Measurements from ENCODE around the gene PCLAF. TPM values are rescaled to one million over a fixed set of nuclear protein-coding genes. Genes with fewer than 3 reads are reported as not detected.
"Not testable (repeated sequence)": the region's sequence is repeated elsewhere in the genome, so short reads cannot be mapped to it uniquely, and the experiment has no call there.

Gene PCLAF
- total RNA-seq, 1 donor from 2014 or later = 2.8 TPM

DNA sequence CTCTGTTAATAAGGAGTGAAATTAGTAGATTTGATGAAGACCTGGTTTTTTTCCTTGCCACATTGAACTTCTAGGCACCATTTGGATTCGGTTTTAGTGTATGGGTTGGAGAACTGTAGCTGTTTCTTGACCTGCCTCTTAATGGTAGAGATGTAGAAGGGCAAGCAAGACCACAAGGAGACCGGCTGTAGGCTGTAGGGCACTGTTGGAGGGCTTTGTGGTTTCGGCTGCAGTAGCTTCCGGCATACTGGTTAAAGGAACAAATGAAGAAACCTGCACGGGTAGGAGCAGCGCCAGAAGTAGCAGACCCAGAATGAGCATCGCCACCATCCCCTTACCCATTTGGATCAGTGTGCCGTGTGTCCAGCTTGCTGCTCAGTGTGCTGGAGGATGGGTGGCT lies 7.9 kb downstream of the PCLAF start:
- no peak for DNase-seq
- Histone ChIP-seq H3K4me1 (no peaks in the 10 kb centered on the region), H3K4me3 (no peak overlapping the region), H3K36me3 (no peaks in the 10 kb centered on the region), H3K27ac (no peak overlapping the region), H3K9me3 (no peaks in the 10 kb centered on the region), H3K27me3 (no peaks in the 10 kb centered on the region)
- TF ChIP-seq, protein P1, sequence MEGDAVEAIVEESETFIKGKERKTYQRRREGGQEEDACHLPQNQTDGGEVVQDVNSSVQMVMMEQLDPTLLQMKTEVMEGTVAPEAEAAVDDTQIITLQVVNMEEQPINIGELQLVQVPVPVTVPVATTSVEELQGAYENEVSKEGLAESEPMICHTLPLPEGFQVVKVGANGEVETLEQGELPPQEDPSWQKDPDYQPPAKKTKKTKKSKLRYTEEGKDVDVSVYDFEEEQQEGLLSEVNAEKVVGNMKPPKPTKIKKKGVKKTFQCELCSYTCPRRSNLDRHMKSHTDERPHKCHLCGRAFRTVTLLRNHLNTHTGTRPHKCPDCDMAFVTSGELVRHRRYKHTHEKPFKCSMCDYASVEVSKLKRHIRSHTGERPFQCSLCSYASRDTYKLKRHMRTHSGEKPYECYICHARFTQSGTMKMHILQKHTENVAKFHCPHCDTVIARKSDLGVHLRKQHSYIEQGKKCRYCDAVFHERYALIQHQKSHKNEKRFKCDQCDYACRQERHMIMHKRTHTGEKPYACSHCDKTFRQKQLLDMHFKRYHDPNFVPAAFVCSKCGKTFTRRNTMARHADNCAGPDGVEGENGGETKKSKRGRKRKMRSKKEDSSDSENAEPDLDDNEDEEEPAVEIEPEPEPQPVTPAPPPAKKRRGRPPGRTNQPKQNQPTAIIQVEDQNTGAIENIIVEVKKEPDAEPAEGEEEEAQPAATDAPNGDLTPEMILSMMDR (IDR thresholded peaks at IDR 0.05) = no peak
- ATAC-seq = no peak
- intact Hi-C loops (cut with DNase I) = no loop called here

DNA sequence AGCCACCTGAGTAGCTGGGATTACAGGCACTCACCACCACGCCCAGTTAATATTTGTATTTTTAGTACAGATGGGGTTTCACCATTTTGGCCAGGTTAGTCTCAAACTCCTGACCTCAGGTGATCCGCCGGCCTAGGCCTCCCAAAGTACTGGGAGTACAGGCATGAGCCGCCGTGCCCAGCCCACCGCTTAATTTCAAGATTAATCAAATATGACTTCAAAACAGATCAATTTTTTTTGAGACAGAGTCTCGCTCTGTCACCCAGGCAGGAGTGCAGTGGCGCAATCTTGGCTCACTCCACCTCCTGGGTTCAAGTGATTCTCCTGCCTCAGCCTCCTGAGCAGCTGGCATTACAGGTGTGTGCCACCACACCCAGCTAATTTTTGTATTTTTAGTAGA lies 9.9 kb downstream of the PCLAF start:
- H3K27ac ChIP-seq; H3K4me3 ChIP-seq; H3K36me3 ChIP-seq; H3K4me1 ChIP-seq; H3K9me3 ChIP-seq; H3K27me3 ChIP-seq; DNase-seq; ATAC-seq; intact Hi-C loops (cut with DNase I): not testable (repeated sequence)

DNA sequence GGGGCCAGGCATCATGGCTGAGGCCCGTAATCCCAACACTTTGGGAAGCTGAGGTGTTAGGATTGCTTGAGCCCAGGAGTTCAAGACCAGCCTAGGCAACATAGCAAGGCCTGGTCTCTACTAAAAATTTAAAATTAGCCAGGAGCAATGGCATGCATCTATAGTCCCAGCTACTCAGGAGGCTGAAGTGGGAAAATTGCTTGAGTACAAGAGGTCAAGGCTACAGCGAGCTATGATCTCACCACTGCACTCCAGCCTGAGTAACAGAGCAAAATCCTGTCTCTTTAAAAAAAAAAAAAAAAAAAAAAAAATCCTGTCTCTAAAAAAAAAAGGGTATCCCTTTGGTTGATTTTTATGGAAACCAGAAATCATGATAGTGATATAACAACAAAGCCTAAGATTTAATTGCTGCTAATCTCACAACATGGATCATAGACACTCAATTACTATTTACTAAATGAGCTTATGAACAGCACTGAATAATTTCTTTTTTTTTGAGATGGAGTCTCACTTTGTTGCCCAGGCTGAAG lies 12.1 kb downstream of the PCLAF start:
- Histone ChIP-seq H3K36me3 (no peaks in the 10 kb centered on the region), H3K4me1 (no peaks in the 10 kb centered on the region), H3K9me3 (no peaks in the 10 kb centered on the region), H3K27ac (no peak overlapping the region), H3K4me3 (no peak overlapping the region), H3K27me3 (no peaks in the 10 kb centered on the region)
- DNase-seq (no peak), ATAC-seq (no peak)
- intact Hi-C loops (cut with DNase I) = no loop called here
- TF ChIP-seq, protein P1 (IDR thresholded peaks at IDR 0.05) = no peak

DNA sequence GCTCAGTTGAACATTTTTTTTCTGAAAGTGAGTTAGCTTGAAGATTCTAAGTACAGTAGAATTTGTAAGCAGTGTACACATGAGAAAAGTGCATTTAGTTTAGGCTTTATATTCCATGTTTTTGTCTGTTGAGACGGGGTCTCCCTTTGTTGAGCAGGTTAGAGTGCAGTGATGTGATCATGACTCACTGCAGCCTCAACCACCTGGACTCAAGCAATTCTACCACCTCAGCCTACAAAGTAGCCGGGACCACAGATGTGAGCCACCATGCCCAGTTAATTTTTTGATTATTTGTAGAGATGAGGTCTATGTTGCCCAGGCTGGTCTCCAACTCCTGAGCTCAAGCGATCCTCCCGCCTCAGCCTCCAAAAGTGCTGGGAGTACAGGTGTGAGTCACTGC lies 20.0 kb downstream of the PCLAF start:
- DNase-seq (no peak), ATAC-seq (no peak)
- intact Hi-C loops (cut with DNase I) = no loop called here
- TF ChIP-seq, protein P1 (IDR thresholded peaks at IDR 0.05) = no peak
- Histone ChIP-seq H3K27me3 (no peaks in the 10 kb centered on the region), H3K4me3 (no peak overlapping the region), H3K36me3 (no peaks in the 10 kb centered on the region), H3K9me3 (no peaks in the 10 kb centered on the region), H3K27ac (no peak overlapping the region), H3K4me1 (no peaks in the 10 kb centered on the region)

DNA sequence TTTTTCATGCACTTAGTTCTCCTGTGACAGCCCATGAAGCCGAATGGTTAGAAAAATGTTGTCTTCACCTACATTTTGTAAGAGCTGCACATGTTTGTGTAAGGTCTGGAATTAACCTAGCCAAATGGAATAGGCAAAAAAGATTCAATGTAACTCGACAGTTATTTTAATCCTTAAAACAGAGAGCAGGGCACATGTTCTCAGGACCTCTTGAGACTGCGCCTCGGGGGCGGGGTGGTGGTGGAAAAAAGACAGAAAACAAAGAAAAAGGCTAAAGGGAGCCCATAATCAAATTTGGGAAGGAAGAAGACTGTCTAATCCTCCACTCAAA lies 24.6 kb downstream of the PCLAF start:
- H3K9me3 ChIP-seq = no peaks in the 10 kb centered on the region
- ATAC-seq (no peak), DNase-seq (no peak)
- peak overlapping the region; percentile 66 for H3K27ac ChIP-seq
- TF ChIP-seq, protein P1 (IDR thresholded peaks at IDR 0.05) = no peak
- H3K27me3 ChIP-seq = no peaks in the 10 kb centered on the region
- peaks cover 6% of the 10 kb centered on the region for H3K4me1 ChIP-seq
- intact Hi-C loops (cut with DNase I) = no loop called here
- H3K36me3 ChIP-seq = no peaks in the 10 kb centered on the region
- peak overlapping the region; percentile 79 for H3K4me3 ChIP-seq

DNA sequence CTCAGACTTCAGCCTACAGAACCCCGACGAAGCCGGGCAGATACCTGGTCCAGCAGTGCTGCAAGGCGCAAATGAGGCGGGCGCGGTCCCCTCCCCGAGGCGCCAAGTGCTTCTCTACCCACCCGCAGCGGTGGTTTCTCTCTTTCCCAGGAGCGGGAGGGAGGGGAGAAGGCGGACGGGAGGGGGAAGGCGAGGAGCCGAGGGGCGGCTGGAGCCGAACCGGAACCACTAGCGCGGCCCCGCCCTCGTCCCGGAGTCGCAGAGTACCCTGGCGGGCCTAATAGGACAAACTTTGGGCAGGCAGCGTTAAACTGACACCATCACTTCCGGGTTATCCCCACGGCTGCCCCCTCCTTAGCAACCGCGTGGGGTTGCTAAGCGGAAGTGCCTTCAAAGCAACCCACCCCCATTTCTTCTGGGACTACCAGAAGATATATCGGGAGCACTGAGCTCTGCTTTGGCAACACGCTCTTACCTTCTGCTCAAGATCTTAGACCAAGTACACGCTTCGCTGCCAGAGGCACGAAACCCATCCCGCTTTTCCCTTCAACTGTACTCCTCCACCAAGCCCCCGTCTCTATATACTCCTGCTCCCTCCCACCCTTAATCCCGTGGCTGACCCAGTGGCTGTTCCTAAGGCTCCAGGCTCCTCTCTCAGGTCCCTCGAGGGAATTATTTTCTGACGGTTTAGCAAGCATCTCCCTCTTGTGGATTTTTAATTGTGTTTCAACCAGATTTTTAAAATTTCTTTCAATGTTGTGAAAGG lies 25.1 kb downstream of the PCLAF start, which contains the start of gene CSNK1G1:
Gene CSNK1G1 (minus strand): TSS at position 230 of the 766 bp plus-strand sequence. CDS start 55,674 bp downstream, outside the sequence.
- ATAC-seq = peak; percentile 99
- DNase-seq = peak; percentile 97
- TF ChIP-seq, protein P1 (IDR thresholded peaks at IDR 0.05) = peak; percentile 39
- Histone ChIP-seq H3K4me3 (peak within 1 kb of the TSS; percentile 79), H3K27me3 (no peaks in the 10 kb centered on the region), H3K4me1 (peaks cover 11% of the 10 kb centered on the region), H3K9me3 (no peaks in the 10 kb centered on the region), H3K36me3 (no peaks in the 10 kb centered on the region), H3K27ac (peak within 1 kb of the TSS; percentile 66)
- intact Hi-C loops (cut with DNase I) = no loop called here
